ENCODE results near the gene WNT3A.

- TF ChIP-seq CTCF (conservative IDR thresholded peaks at IDR 0.05; ENCODE audit: low read depth in 2 of 2) (no peak), ZNF114 (CRISPR knock-in tag; IDR thresholded peaks at IDR 0.05) (no peak), REST (IDR thresholded peaks at IDR 0.05; ENCODE audit: unreplicated experiment) (no peak), STAT1 (IDR thresholded peaks at IDR 0.05; ENCODE audit: unreplicated experiment) (no peak), EZH2phosphoT487 (IDR thresholded peaks at IDR 0.05; ENCODE audit: unreplicated experiment) (no peak), POLR2AphosphoS5 (IDR thresholded peaks at IDR 0.05; ENCODE audit: low read depth) (no peak), CREB1 (CRISPR knock-in tag; IDR thresholded peaks at IDR 0.05; ENCODE audit: low read depth) (no peak), EZH2 (IDR thresholded peaks at IDR 0.05; ENCODE audit: low read depth, unreplicated experiment) (no peak), ZNF462 (CRISPR knock-in tag; IDR thresholded peaks at IDR 0.05) (no peak), ETS1 (IDR thresholded peaks at IDR 0.05) (no peak)
Observed at GRCh38 chr1:228094432-228095016, 87.7 kb downstream of the WNT3A start.

Data from GM23338 (cell line).